Measurements from ENCODE around the gene CC2D2B. TPM values are rescaled to one million over a fixed set of nuclear protein-coding genes. Genes with fewer than 3 reads are reported as not detected.

Gene CC2D2B
- total and polyA plus RNA-seq, 2 of the 13 experiments (the other 11 are each of a cell fraction or from before 2014, with no cell fraction given), result 0.20 TPM; not detected in 1

DNA sequence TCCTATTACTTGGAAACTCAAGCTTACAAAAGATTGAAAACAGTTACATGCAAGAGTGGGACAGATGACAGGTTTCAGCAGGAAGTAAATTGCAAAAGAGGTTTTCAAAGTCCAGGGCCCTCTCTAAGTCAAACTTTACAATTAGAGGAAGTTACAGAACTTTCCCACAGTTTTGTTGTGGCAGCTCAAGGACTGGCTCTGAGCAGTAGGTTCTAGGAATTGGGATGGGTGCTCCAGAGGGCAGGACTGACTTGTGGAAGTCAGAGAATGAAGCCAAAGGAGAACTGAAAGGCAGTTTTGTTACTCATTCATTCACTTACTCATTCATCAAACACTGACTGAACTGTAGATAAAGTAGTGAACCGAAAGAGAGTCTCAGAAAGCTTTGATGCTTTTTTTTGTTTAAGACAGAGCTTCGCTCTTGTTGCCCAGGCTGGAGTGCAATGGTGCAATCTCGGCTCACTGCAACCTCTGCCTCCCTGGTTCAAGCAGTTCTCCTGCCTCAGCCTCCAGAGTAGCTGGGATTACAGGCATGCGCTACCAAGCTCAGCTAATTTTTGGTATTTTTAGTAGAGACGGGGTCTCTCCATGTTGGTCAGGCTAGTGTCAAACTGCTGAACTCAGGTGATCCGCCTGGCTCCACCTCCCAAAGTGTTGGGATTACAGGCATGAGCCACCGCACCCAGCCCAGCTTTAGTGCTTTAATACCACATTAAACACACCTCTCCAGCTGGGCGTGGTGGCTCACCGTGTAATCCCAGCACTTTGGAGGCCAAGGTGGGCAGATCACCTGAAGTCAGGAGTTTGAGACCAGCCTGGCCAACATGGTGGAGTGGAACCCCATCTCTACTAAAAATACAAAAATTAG is 68.8 kb downstream of the CC2D2B start (continued):
- TF ChIP-seq, protein P1, sequence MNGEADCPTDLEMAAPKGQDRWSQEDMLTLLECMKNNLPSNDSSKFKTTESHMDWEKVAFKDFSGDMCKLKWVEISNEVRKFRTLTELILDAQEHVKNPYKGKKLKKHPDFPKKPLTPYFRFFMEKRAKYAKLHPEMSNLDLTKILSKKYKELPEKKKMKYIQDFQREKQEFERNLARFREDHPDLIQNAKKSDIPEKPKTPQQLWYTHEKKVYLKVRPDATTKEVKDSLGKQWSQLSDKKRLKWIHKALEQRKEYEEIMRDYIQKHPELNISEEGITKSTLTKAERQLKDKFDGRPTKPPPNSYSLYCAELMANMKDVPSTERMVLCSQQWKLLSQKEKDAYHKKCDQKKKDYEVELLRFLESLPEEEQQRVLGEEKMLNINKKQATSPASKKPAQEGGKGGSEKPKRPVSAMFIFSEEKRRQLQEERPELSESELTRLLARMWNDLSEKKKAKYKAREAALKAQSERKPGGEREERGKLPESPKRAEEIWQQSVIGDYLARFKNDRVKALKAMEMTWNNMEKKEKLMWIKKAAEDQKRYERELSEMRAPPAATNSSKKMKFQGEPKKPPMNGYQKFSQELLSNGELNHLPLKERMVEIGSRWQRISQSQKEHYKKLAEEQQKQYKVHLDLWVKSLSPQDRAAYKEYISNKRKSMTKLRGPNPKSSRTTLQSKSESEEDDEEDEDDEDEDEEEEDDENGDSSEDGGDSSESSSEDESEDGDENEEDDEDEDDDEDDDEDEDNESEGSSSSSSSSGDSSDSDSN (CRISPR knock-in tag; IDR thresholded peaks at IDR 0.05), result 0 out of 2 replicates have a peak, but pooled peaks have one; percentile 21
- TF ChIP-seq DNMT1 (CRISPR knock-in tag; IDR thresholded peaks at IDR 0.05) (no peak), ZNF615 (CRISPR knock-in tag; IDR thresholded peaks at IDR 0.05; ENCODE audit: borderline replicate concordance) (no peak), ZNF737 (CRISPR knock-in tag; IDR thresholded peaks at IDR 0.05; ENCODE audit: borderline replicate concordance) (no peak), ZNF724P (CRISPR knock-in tag; IDR thresholded peaks at IDR 0.05; ENCODE audit: borderline replicate concordance) (no peak), ARHGAP35 (CRISPR knock-in tag; IDR thresholded peaks at IDR 0.05; ENCODE audit: borderline replicate concordance) (no peak), ZNF34 (CRISPR knock-in tag; IDR thresholded peaks at IDR 0.05; ENCODE audit: borderline replicate concordance) (no peak), SMAD9 (CRISPR knock-in tag; IDR thresholded peaks at IDR 0.05) (no peak), TOE1 (CRISPR knock-in tag; IDR thresholded peaks at IDR 0.05) (no peak), KDM2A (CRISPR knock-in tag; IDR thresholded peaks at IDR 0.05; ENCODE audit: borderline replicate concordance, low read depth) (no peak), ZBTB42 (CRISPR knock-in tag; IDR thresholded peaks at IDR 0.05) (no peak), MTA3 (CRISPR knock-in tag; IDR thresholded peaks at IDR 0.05) (no peak), SMARCE1 (IDR thresholded peaks at IDR 0.05; ENCODE audit: borderline replicate concordance) (no peak), KDM1A (CRISPR knock-in tag; IDR thresholded peaks at IDR 0.05) (peak; percentile 21; the same call in 1 of the 2 replicates), SETDB1 (CRISPR knock-in tag; IDR thresholded peaks at IDR 0.05; ENCODE audit: borderline replicate concordance) (no peak), ZNF674 (CRISPR knock-in tag; IDR thresholded peaks at IDR 0.05; ENCODE audit: low read depth) (no peak)
- TF ChIP-seq, protein P2, sequence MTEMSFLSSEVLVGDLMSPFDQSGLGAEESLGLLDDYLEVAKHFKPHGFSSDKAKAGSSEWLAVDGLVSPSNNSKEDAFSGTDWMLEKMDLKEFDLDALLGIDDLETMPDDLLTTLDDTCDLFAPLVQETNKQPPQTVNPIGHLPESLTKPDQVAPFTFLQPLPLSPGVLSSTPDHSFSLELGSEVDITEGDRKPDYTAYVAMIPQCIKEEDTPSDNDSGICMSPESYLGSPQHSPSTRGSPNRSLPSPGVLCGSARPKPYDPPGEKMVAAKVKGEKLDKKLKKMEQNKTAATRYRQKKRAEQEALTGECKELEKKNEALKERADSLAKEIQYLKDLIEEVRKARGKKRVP (CRISPR knock-in tag; IDR thresholded peaks at IDR 0.05), result no peak
- TF ChIP-seq, protein P3, sequence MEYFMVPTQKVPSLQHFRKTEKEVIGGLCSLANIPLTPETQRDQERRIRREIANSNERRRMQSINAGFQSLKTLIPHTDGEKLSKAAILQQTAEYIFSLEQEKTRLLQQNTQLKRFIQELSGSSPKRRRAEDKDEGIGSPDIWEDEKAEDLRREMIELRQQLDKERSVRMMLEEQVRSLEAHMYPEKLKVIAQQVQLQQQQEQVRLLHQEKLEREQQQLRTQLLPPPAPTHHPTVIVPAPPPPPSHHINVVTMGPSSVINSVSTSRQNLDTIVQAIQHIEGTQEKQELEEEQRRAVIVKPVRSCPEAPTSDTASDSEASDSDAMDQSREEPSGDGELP (IDR thresholded peaks at IDR 0.05; ENCODE audit: borderline replicate concordance, low read depth), result no peak
- TF ChIP-seq, protein P4, sequence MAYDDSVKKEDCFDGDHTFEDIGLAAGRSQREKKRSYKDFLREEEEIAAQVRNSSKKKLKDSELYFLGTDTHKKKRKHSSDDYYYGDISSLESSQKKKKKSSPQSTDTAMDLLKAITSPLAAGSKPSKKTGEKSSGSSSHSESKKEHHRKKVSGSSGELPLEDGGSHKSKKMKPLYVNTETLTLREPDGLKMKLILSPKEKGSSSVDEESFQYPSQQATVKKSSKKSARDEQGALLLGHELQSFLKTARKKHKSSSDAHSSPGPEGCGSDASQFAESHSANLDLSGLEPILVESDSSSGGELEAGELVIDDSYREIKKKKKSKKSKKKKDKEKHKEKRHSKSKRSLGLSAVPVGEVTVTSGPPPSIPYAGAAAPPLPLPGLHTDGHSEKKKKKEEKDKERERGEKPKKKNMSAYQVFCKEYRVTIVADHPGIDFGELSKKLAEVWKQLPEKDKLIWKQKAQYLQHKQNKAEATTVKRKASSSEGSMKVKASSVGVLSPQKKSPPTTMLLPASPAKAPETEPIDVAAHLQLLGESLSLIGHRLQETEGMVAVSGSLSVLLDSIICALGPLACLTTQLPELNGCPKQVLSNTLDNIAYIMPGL (CRISPR knock-in tag; IDR thresholded peaks at IDR 0.05; ENCODE audit: borderline replicate concordance in 1 of 2, low read depth in 1 of 2), result no peak
- TF ChIP-seq, protein P5, sequence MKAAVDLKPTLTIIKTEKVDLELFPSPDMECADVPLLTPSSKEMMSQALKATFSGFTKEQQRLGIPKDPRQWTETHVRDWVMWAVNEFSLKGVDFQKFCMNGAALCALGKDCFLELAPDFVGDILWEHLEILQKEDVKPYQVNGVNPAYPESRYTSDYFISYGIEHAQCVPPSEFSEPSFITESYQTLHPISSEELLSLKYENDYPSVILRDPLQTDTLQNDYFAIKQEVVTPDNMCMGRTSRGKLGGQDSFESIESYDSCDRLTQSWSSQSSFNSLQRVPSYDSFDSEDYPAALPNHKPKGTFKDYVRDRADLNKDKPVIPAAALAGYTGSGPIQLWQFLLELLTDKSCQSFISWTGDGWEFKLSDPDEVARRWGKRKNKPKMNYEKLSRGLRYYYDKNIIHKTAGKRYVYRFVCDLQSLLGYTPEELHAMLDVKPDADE (CRISPR knock-in tag; IDR thresholded peaks at IDR 0.05), result no peak
- TF ChIP-seq, protein P6, sequence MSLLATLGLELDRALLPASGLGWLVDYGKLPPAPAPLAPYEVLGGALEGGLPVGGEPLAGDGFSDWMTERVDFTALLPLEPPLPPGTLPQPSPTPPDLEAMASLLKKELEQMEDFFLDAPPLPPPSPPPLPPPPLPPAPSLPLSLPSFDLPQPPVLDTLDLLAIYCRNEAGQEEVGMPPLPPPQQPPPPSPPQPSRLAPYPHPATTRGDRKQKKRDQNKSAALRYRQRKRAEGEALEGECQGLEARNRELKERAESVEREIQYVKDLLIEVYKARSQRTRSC (CRISPR knock-in tag; IDR thresholded peaks at IDR 0.05; ENCODE audit: low read depth), result no peak
